ENCODE measurements around the gene SOHLH1.

Gene SOHLH1

DNA sequence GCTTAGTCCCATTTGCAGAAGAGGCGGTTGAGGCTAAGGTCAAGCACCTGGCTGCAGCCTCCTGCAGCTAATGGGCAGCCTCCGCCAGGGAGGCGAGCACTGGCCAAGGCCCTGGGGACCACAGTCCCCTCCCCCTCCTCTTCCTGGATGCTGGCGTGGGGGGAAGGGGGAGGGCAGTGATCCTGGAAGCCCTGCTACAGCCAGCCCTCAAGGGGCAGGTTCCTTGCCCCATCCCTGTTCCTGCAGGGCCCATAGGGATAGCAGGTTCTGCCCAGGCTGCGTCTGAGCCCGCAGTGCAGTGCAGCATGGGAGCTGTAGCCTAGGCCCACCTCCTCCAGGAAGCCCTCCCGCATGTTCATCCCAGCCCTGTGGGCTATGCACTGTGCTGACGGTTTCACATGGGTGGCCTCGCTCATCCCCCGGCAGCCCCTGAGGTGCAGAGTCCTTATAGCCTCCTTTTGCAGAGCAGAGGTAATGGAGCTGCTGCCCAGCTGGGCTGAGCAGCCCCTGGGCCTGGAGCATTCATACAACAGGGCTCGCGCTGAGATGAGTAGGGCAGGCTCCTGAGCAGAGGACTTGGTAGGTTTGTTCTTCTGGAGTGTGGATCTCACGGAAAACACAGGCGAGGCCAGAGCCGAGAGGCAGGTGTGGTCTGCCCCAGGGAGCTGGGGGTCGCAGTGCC, 38.7 kb upstream of the SOHLH1 start:
- no peak for DNase-seq (ENCODE audit: low read depth)
- no peak overlapping the region for H3K4me3 ChIP-seq (ENCODE audit: control insufficient read depth, low read depth, low read length)
- TF ChIP-seq CTCF (IDR thresholded peaks at IDR 0.05; ENCODE audit: control insufficient read depth, insufficient read depth, low read depth, low read length, missing control alignments) = no peak

DNA sequence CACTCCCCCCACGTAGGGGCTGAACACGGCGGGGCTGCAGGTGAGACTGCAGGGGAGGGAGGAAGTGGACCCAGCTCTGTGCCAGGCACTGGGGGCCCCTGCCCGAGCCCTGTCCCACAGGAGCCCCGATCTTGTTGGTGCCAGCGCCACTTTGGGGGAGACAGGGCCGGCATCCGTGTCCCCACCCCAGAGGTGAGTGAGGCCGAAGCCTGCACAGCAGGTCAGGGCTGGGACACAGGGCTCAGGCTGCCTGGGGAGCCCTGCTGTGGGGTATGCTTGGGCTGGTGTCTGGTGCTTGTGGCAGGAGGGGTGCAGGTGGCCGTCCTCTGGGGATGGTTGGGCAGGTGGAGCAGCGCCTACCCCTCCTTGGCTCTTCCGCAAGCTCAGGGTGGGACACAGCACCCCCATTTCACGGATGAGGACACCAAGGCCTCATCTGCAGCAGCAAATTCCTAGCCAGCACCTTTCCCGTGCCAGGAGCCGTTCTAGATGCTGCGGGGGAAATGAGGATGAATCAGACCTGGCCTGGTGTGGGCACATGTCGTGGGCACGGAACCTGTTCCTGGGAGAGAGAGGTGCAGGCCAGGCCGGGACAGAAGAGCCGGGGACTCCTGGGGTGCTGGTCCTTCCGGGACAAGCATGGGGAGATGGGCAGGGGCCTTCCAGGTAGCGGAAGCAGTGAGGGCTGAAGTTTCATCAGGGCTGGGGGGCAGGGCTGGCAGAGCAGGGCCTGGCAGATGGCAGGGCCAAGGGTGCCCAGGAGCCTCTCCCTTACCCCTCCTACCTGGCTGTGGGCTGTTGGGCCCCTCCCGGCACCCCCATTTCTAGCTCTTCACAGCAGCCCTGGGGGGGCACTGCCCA, 37.9 kb upstream of the SOHLH1 start:
- no peak for DNase-seq (ENCODE audit: low read depth)
- no peak for TF ChIP-seq CTCF (IDR thresholded peaks at IDR 0.05; ENCODE audit: control insufficient read depth, insufficient read depth, low read depth, low read length, missing control alignments)
- no peak overlapping the region for H3K4me3 ChIP-seq (ENCODE audit: control insufficient read depth, low read depth, low read length)

GRCh38 chr9:135736272-135736978, 37.1 kb upstream of the SOHLH1 start:
- H3K4me3 ChIP-seq (ENCODE audit: control insufficient read depth, low read depth, low read length) = no peak overlapping the region
- no peak for TF ChIP-seq CTCF (IDR thresholded peaks at IDR 0.05; ENCODE audit: control insufficient read depth, insufficient read depth, low read depth, low read length, missing control alignments)
- no peak for DNase-seq (ENCODE audit: low read depth)

DNA sequence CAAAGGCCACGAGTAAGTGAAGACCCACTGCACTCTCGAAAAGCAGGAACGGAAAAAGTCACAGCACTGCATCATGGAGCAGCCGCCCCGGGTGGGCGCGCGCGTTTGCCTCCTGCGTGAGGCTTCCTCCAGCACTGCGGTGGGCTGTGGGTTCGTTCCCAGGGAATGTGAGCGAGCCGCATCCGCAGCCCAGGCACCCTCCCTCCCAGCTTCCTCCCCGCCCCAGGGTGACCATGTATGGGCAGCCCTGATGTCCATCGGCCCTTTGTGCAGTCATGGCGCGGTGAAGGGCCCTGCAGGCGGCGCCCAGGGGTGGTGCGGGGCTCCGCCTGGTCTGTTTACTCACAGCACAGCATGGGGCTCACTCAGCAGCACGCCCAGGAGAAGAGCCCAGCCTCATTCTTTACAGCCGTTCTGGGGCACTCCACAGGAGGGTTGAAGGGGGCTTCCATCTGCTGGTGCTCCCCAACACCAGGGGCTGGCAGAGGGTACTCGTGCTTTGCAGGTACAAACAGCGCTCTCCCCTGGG, 35.4 kb upstream of the SOHLH1 start:
- no peak overlapping the region for H3K4me3 ChIP-seq (ENCODE audit: control insufficient read depth, low read depth, low read length)

GRCh38 chr9:135732569-135733257, 33.4 kb upstream of the SOHLH1 start:
- TF ChIP-seq CTCF (IDR thresholded peaks at IDR 0.05; ENCODE audit: control insufficient read depth, insufficient read depth, low read depth, low read length, missing control alignments) = no peak
- DNase-seq (ENCODE audit: low read depth) = no peak
- H3K4me3 ChIP-seq (ENCODE audit: control insufficient read depth, low read depth, low read length) = no peak overlapping the region

More for the DNA sequence above, 35.4 kb upstream of the SOHLH1 start:
- DNase-seq (ENCODE audit: low read depth) = no peak
- no peak for TF ChIP-seq CTCF (IDR thresholded peaks at IDR 0.05; ENCODE audit: control insufficient read depth, insufficient read depth, low read depth, low read length, missing control alignments)

GRCh38 chr9:135731454-135731853, 32.2 kb upstream of the SOHLH1 start:
- no peak for TF ChIP-seq CTCF (IDR thresholded peaks at IDR 0.05; ENCODE audit: control insufficient read depth, insufficient read depth, low read depth, low read length, missing control alignments)
- DNase-seq (ENCODE audit: low read depth) = no peak
- H3K4me3 ChIP-seq (ENCODE audit: control insufficient read depth, low read depth, low read length) = no peak overlapping the region
